Activated naive CD4-positive, alpha-beta T cell treated with anti-CD3 and anti-CD28 coated beads, Interleukin-2, amount 50 U/mL, for 24 hours (primary cell): ENCODE data around the gene TCF23.
"Not testable (repeated sequence)": the region's sequence is repeated elsewhere in the genome, so short reads cannot be mapped to it uniquely, and the experiment has no call there.

Experiments used
- H3K27ac Mint-ChIP-seq: one replicate; pipeline ENCODE4 v1.8.0; 2021; ENCODE audit warnings: mild to moderate bottlenecking, mixed read lengths
- H3K27me3 Mint-ChIP-seq: one replicate; pipeline ENCODE4 v1.8.0; 2021; ENCODE audit warnings: mixed read lengths
- H3K36me3 Mint-ChIP-seq: one replicate; pipeline ENCODE4 v1.8.0; 2021; ENCODE audit warnings: mixed read lengths
- H3K4me1 Mint-ChIP-seq: one replicate; pipeline ENCODE4 v1.8.0; 2021; ENCODE audit warnings: mixed read lengths
- H3K4me3 Mint-ChIP-seq: one replicate; pipeline ENCODE4 v1.8.0; 2021; ENCODE audit warnings: mild to moderate bottlenecking, mixed read lengths
- H3K9me3 Mint-ChIP-seq: one replicate; pipeline ENCODE4 v1.8.0; 2021; ENCODE audit warnings: mixed read lengths

Gene TCF23

DNA sequence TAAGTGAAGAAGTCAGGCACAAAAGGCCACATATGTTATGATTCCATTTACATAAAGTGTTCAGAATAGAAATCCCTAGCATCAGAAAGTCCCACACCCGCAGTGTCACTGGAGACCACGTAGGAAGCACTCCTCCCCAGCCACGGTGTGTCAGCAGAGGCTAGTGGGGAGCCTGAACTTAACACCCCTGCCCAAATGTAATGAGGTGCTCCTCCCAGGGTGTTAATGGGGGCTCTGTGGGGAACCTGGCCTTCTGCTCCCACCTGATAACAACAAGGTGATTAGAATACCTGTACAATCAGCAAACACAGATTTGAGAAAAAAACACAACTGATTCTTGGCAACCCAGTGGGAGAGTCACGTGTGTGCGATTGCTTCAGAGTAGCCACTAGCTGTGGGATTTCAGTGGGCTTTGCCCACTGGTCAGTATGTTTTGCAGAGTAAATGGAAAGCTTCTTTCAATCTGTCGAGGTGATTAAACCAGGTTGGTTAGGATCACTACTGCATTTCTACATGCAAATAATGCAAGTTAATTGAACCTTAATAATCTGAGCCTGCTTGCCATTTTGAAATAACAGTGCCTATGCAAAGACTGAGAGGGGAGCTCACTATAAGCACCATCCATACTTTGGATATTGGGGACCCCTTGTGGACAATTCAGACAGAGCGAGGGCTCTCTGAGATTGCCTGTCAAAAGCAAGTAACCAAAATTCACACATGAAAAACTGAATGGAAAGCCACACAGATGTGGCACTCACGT is 42.4 kb downstream of the TCF23 start:
- Mint-ChIP-seq H3K4me3 (no peak overlapping the region), H3K27me3 (peaks cover 2% of the 10 kb centered on the region), H3K27ac (no peak overlapping the region), H3K9me3 (no peaks in the 10 kb centered on the region), H3K36me3 (no peaks in the 10 kb centered on the region), H3K4me1 (no peaks in the 10 kb centered on the region)

DNA sequence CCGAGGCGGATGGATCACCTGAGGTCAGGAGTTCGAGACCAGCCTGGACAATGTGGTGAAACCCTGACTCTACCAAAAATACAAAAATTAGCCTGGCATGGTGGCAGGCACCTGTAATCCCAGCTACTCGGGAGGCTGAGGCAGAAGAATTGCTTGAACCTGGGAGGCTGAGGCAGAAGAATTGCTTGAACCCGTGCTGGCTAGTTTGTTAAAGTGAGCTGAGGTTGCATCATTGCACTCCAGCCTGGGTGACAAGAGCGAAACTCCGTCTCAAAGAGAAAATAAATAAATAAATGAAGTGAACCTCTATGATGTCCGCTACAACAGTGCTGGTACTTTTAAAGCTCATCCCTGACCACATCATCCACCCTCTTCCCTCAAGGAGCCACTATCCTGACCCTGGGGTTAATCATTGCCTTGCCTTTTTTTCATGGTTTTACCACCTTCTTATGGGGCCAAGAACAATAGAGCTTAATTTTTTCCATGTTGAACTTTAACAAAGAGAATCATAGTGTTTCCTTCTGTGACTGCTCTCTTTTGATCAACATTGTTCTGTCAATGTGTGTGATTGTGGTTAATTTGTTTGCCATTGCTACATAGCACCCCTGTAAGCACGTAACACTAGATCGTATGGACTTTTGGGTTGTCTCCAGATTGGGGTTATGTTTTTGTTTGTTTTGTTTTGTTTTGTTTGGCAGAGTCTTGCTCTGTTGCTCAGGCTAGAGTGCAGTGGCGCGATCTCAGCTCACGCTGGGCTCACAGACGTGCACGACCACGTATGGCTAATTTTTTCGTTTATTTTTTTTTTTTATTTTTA is 45.9 kb downstream of the TCF23 start:
- Mint-ChIP-seq H3K27me3 (no peaks in the 10 kb centered on the region), H3K4me1 (no peaks in the 10 kb centered on the region), H3K4me3 (no peak overlapping the region), H3K27ac (no peak overlapping the region), H3K9me3 (no peaks in the 10 kb centered on the region), H3K36me3 (no peaks in the 10 kb centered on the region)

DNA sequence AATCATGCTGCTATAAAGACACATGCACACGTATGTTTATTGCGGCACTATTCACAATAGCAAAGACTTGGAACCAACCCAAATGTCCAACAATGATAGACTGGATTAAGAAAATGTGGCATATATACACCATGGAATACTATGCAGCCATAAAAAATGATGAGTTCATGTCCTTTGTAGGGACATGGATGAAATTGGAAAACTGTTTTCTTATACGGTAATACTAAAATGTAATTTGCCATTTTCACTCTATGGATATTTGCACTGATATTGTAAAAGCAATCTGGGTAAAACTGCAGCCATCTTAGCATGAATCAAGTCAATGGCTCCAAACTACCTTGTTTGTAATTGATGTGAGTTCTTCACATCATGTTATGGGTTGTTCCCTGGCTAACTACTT is 47.0 kb downstream of the TCF23 start:
- H3K9me3 Mint-ChIP-seq, H3K4me1 Mint-ChIP-seq, H3K36me3 Mint-ChIP-seq: not testable (repeated sequence)

DNA sequence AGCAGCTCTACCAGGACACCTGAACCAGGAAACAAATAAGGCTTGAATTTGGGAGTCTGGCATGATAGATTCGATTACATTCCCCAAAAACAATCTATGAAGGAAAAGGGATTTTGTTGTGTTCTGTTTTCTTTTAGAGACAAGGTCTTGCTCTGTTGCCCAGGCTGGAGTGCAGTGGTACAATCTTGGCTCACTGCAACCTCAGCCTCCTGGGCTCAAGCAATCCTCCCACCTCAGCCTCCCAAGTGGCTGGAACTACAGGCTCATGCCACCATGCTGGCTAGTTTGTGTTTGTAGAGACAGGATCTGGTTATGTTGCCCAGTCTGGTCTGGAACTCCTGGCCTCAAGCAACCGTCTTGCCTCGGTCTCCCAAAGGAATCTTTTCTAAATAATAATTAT is 49.3 kb downstream of the TCF23 start:
- not testable (repeated sequence) for H3K36me3 Mint-ChIP-seq, H3K4me1 Mint-ChIP-seq, H3K9me3 Mint-ChIP-seq, H3K27ac Mint-ChIP-seq, H3K27me3 Mint-ChIP-seq, H3K4me3 Mint-ChIP-seq

More for the DNA sequence above, 47.0 kb downstream of the TCF23 start:
- not testable (repeated sequence) for H3K4me3 Mint-ChIP-seq, H3K27ac Mint-ChIP-seq, H3K27me3 Mint-ChIP-seq

DNA sequence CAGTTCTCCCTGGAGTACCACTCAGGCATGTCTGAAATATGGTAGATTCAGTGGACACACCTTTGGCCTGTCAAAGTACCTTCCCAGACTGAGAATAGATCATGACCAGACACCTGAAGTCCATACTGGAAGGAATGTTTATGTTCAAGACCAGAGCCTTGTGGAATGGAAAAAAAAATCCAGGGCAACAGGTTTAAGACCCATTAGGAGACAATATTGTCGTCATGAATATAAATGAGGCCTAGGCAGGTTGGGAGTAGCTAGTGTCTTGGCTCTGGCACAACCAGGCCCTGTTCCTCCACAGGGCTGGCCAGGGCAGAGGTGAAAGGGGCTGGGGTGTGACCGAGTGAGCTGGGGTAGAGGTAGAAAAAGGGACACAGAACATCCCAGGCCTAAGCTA is 49.8 kb downstream of the TCF23 start:
- peaks cover 6% of the 10 kb centered on the region for H3K4me1 Mint-ChIP-seq
- no peaks in the 10 kb centered on the region for H3K9me3 Mint-ChIP-seq
- no peaks in the 10 kb centered on the region for H3K27me3 Mint-ChIP-seq
- H3K27ac Mint-ChIP-seq, result no peak overlapping the region
- no peaks in the 10 kb centered on the region for H3K36me3 Mint-ChIP-seq
- H3K4me3 Mint-ChIP-seq, result no peak overlapping the region

DNA sequence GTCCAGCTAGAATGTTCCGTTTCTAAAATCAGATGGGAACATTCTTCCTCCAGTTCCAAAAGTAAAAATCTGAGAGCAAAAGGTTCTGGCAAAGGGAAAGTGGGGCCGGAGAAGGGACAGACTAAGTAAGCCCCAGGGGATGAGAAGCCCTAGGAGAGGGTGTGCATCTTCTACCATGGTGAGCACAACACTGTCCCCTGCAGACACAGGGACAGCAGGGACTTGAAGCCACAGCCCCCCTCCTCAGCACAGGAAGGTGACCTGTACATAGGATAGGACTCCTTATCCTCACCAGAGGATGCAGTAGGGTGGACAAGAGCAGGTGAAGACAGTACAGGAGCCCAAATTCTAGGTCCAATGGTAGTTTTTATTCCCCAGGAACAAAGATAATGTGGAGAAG is 50.4 kb downstream of the TCF23 start:
- H3K27ac Mint-ChIP-seq, result no peak overlapping the region

DNA sequence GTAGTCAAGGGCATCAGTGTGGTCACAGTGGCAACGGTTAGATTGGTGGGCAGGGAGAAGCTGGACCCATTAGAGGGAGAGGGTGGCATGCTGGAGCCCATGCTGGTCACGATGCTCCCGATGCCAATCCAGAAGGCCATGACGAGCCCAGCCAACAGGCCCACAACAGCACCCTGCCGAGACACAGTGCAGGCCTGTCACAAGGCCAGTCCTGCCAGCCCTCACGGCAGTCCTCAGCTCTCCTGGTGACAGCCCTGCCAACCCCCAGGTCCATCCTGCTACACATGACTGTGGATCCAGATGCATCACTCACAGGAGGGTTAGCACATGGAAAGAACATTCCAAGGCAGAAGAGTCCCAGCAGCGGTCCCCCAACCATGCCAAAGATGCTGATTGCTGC is 52.9 kb downstream of the TCF23 start:
- H3K27me3 Mint-ChIP-seq, result no peaks in the 10 kb centered on the region
- H3K36me3 Mint-ChIP-seq, result peaks cover 8% of the 10 kb centered on the region
- no peaks in the 10 kb centered on the region for H3K9me3 Mint-ChIP-seq
- H3K4me1 Mint-ChIP-seq, result peaks cover 6% of the 10 kb centered on the region
- no peak overlapping the region for H3K27ac Mint-ChIP-seq
- H3K4me3 Mint-ChIP-seq, result no peak overlapping the region

More for the DNA sequence above, 50.4 kb downstream of the TCF23 start:
- no peak overlapping the region for H3K4me3 Mint-ChIP-seq
- H3K4me1 Mint-ChIP-seq, result peaks cover 6% of the 10 kb centered on the region
- H3K27me3 Mint-ChIP-seq, result no peaks in the 10 kb centered on the region
- H3K9me3 Mint-ChIP-seq, result no peaks in the 10 kb centered on the region
- no peaks in the 10 kb centered on the region for H3K36me3 Mint-ChIP-seq

DNA sequence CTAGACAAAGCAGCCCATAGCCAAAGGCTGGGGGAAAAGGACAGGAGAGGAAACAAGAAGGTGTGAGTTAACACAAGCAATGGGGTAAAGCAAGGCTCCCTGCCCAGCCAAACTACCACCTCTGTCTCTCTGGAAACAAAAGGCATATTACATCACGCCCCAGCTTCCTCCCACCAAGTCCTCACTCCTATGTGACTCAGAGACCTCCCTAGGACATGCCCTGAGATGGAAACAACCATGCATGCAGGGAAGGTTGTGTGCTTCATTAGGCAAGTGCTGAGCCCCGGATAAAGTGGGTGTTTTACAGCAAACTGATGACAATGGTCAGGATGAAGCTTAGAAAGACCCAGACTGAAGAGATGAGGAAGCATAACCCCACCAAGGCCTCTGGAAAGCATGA is 54.0 kb downstream of the TCF23 start:
- H3K36me3 Mint-ChIP-seq, result peaks cover 8% of the 10 kb centered on the region
- H3K4me3 Mint-ChIP-seq, result no peak overlapping the region
- H3K27me3 Mint-ChIP-seq, result no peaks in the 10 kb centered on the region
- no peak overlapping the region for H3K27ac Mint-ChIP-seq
- peaks cover 6% of the 10 kb centered on the region for H3K4me1 Mint-ChIP-seq
- no peaks in the 10 kb centered on the region for H3K9me3 Mint-ChIP-seq

DNA sequence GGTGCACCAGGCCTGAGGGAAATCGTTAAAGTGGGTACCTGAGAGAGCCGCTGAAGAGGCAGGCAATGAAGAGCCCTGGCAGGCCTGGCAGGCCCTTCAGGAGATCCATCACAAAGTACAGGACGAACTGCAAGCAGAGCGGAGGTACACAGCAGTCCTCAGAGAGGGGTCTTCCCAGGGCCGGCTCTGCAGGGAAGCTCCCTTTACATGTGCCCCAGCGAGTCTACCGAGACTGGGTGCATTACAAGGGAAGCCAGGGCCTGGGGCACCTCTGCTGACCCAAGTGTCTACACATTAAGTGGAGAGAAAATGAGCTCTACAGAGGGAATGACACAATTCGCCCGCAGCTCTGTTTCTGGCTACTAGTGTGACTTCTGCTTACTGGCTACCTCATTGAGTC is 54.9 kb downstream of the TCF23 start:
- peaks cover 8% of the 10 kb centered on the region for H3K36me3 Mint-ChIP-seq
- H3K27ac Mint-ChIP-seq, result no peak overlapping the region
- H3K4me1 Mint-ChIP-seq, result peaks cover 6% of the 10 kb centered on the region
- H3K9me3 Mint-ChIP-seq, result no peaks in the 10 kb centered on the region
- no peak overlapping the region for H3K4me3 Mint-ChIP-seq
- no peaks in the 10 kb centered on the region for H3K27me3 Mint-ChIP-seq

DNA sequence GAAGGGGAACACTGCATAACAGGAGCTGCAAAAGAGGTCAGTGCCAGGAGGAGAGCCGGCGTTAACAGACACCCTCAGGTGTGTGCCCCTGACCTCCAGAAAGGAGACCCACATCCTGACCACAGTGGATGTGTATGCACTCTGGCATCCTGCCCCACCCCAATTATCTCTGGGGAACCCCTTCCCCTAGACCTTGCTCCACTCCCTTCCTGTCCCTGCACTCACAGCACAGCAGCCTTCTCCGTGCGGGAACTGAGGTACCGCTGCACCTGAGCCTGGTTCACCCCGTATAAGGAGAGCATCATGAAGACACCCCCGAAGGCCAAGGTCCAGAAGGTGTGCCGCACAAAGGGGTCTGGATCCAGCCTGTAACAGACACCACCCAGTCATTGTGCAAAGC is 55.8 kb downstream of the TCF23 start:
- Mint-ChIP-seq H3K36me3 (peaks cover 8% of the 10 kb centered on the region), H3K4me1 (peaks cover 11% of the 10 kb centered on the region), H3K27me3 (no peaks in the 10 kb centered on the region), H3K4me3 (no peak overlapping the region), H3K27ac (no peak overlapping the region), H3K9me3 (no peaks in the 10 kb centered on the region)

DNA sequence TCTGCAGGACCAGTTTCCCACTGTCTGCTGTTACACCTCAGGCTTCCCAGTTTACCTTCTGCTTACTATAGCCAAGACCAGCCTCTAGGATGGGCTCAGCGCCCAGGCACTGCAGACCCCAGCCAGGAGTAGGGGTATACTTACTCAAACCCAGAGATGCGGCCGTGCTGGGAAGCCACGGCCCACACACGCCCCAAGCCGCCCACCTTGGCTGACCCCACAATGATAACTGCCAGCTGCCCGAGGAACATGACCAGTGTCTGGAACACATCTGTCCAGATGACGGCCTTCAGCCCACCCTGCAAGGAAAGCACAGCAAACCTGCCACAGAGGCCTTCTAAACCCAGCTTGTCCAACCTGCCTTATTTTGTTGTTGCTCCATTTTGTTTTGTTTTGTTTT is 56.4 kb downstream of the TCF23 start:
- peaks cover 10% of the 10 kb centered on the region for H3K36me3 Mint-ChIP-seq
- no peak overlapping the region for H3K4me3 Mint-ChIP-seq
- H3K27ac Mint-ChIP-seq, result no peak overlapping the region
- no peaks in the 10 kb centered on the region for H3K27me3 Mint-ChIP-seq
- H3K4me1 Mint-ChIP-seq, result peaks cover 17% of the 10 kb centered on the region
- no peaks in the 10 kb centered on the region for H3K9me3 Mint-ChIP-seq

DNA sequence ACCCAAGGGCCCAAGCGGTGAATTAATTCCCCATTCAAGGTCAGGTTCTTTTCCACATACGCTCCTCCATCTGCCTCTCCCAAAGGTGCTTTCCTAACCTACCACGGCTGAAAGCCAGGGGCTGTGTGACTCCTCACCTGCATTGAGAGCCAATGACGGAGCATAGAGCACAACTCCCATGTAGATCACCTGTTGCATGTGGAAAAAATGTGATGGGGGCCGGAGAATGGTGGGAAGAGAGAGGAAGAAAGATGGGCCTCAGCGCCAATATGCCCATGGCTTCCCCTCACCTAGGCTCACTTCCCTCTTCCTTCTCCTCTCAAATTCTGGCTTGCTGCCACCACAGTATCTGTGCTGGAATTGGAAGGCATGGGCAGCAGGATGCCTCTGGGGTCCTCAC is 57.5 kb downstream of the TCF23 start:
- H3K27me3 Mint-ChIP-seq, result no peaks in the 10 kb centered on the region
- H3K36me3 Mint-ChIP-seq, result peaks cover 10% of the 10 kb centered on the region

More for the DNA sequence above, 57.5 kb downstream of the TCF23 start:
- no peak overlapping the region for H3K27ac Mint-ChIP-seq
- H3K9me3 Mint-ChIP-seq, result no peaks in the 10 kb centered on the region
- no peak overlapping the region for H3K4me3 Mint-ChIP-seq
- peaks cover 21% of the 10 kb centered on the region for H3K4me1 Mint-ChIP-seq
